ENCODE results near the gene RPL12.

Gene RPL12

GRCh38 chr9:127437497-127438264 lies 13.5 kb downstream of the RPL12 start:
- peak; percentile 32 for DNase-seq

DNA sequence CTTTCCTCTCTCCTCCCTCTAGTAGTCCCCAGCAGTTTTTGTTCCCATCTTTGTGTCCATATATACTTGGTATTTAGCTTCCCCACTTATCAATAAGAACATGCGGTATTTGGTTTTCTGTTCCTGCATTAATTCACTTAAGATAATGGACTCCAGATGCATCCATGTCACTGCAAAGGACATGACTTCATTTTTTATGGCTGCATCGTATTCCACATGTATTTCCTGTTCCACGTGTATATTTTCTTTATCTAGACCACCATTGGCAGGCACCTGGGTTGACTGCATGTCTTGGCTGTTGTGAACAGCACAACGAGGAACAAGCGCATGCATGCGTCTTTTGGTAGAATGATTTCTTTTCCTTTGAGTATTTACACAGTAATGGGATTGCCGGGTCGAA lies 20.8 kb downstream of the RPL12 start:
- DNase-seq: no peak

GRCh38 chr9:127428348-127428747 lies 22.9 kb downstream of the RPL12 start:
- DNase-seq: no peak

- DNase-seq: no peak
Observed at GRCh38 chr9:127426756-127427155, 24.4 kb downstream of the RPL12 start.

DNA sequence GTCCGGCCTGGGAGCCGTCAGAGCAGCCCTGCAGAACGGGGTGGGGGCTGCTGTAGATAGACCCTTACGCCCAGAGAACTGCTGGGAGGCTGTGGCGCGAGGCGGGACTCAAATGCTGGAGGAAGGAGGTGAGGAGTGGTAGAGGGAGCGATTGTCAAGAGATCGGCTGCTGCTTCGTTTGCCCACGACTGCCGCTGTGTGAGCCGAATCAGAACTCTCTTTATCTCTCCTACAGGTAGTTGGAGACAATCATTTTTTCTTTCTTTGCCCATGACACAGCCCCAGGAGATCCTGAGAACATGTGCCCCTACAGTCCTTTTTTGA lies 26.6 kb downstream of the RPL12 start:
- DNase-seq: peak; percentile 41

DNA sequence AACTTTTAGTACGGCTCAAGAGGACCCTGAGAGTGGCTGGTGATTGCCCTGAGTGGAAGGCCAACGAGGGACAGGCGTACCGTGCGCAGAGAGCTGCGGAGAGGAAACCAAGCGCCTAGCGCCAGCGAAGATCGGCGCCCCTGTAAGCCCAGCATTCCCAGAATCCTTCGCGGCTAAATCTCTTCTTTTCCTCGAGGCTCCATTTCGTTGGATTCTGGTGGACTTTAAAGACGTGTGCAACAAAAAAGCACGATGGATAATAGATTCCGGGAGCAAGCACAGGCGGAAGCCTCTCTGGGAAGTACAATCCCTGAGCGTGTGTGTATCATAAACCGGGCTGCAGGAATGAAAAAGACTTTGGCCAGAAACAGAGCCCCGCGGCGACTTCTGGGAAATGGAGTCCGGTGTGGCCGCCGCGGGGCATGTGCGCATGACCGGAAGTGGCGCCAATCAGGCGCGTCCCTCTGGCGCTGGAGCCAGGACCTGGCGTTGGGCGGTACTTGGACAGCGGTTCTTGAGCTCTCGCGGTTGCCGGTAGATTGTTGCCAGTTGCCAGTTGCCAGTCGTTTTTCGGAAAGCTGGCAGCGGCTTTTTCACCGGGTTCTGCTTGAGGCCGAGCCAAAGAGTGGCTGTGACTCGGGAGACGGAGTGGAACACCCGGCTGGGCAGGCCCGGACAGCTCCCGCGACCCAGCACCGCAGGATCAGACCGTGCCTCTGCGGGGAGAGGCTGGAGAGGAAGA lies 27.1 kb downstream of the RPL12 start, which contains the start of gene ZNF79:
ZNF79 (plus strand) TSS at position 449 of the 742 bp plus-strand sequence. CDS start 406 bp downstream, outside the sequence.
- peak; percentile 86 for DNase-seq

- DNase-seq: no peak
Observed at GRCh38 chr9:127423476-127423933, 27.7 kb downstream of the RPL12 start.

GRCh38 chr9:127422787-127423186 lies 28.4 kb downstream of the RPL12 start:
- DNase-seq: no peak

DNA sequence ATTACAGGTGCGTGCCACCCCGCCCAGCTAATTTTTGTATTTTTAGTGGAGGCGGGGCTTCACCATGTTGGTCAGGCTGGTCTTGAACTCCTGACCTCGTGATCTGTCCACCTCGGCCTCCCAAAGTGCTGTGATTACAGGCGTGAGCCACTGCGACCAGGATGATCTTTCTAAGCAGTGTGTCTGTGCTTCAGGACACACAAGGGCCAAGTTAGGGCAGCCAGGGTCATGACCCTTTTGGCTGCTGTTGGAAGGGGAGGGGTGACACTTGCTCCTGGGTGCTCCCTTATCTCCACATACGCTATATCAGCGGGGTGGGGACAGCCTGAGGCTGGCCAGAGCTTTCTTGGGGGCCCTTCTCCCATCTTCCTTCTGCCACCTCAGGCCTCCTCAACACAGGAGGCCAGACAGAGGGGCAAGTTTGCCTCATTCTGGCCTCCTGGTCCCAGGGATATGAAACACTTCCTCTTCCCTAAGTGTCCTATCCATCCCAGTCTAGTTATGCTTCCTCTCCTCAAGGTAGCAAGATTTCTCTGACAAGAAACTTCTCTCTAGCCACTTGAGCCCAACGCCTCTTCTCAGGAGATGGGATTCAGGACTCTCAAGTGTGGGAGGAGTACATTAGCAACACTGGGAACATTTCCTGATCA lies 28.9 kb downstream of the RPL12 start:
- no peak for DNase-seq

GRCh38 chr9:127421057-127421456 lies 30.1 kb downstream of the RPL12 start:
- DNase-seq: no peak

DNA sequence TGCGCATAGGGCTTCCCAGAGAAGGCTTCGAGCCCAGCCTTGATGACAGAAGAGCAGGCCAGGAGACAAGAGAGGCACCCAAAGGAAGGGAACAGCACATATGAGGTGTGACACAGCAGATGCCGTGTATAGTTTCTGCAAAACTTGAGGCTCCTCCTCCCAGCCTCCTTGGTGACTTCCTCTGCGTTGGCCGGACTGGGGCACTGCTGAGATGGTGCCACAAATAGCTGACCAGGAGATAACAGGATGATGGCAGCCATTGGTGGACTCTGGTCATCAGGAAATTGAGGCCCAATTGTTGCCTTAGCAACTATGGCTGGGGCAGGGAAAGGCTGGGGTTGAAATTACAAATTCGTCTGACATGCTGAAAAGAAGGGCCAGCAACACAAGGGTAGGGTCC lies 31.9 kb downstream of the RPL12 start:
- no peak for DNase-seq

DNA sequence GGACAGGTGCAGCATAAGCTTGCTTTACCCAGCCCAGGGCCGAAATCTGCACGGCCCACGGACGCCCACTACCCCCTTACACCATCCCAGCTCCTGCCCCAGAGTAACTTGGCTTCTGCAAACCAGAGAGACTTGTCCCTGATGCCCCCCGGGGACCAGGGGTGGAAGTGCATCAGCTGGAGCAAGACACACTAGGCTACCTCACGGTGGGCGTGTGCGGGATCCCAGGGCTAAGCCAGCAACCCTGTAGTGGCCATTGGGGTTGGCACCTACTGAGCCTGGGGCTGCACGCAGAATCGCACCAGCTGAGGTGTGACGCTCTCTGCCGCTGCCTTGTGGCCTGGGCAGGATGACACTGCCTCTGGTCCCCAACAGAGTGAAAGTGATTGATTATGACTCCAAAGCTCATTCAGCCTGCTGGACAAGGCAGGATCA lies 33.2 kb downstream of the RPL12 start:
- peak; percentile 45 for DNase-seq

DNA sequence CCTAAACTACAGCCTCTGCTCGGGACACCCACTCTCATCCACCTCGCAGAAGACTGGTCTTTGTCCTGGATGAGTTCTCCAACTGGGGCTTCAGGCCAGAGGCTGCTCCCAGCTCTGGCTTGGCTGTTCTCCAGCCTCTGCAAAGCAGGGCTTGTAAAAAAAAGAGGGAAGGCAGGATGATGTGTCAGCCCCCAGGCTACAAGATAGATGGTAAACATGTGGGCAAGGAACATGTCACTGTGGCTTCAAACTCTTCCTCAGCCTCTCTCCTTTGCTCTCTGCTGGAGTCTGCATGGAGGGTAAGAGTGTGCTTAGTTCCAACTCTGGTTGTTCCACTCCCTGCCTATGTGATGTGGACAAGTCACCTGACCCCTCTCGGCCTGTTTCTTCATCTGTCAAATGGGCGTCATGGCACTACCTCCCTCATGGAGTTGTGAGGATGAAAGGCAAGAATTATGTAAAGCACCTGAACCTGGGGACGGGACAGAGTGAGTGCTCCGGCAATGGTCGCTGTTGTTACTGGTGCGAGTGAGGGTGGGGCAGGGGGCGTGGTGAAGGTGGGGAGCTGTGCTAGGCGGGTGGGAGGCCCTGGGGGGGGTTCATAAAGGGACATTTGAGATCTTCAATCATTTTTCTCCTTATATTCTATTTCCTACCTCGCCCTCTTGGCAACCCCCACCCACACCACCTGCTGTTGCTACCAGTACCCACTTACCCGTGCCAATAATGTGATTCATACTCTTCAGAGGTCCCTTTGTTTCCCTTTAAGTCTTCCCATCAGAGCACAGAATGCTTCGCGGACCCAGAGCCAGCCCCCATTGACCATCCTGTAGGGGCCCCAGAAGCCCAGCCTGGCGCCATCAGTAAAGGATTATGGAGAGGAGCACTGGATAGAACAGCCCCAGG lies 33.8 kb downstream of the RPL12 start:
- DNase-seq: no peak

DNA sequence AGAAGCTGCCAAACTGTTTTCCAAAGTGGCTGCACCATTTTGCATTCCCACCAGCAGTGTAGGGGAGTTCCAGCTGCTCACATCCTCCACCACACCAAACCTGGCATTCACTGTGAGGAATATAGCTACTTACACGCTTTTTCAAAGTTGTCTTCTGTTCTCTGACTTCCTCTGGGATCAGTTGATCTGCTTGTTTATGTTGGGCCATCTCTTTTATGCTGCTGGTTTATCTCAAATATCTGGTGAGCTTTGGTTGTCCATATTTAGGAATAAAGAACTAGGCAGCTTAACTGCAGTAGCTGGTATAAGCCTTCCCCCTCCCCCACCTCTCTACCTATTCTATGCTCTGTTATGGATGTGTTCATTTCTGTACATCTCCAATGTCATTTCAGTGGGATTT lies 35.5 kb downstream of the RPL12 start:
- no peak for DNase-seq

- DNase-seq: no peak
Observed at GRCh38 chr9:127415141-127415540, 36.1 kb downstream of the RPL12 start.

GRCh38 chr9:127411122-127411521 lies 40.1 kb downstream of the RPL12 start:
- no peak for DNase-seq

DNA sequence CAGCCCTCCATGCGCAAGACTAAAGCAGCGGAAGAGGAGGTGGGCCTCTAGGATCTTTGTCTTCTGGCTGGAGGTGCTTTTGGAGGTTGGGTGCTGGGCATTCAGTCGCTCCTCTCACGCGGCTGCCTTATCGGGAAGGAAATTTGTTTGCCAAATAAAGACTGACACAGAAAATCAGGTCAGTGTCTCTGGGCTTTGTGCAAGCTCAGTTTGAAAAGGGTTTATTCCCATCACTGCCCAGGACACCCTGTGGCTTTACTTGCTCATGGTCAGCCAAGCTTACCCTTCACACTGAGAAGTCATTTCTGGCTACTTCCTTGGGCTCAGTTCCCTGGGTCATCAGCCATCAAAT lies 43.7 kb downstream of the RPL12 start:
- no peak for DNase-seq

- DNase-seq: no peak
Observed at GRCh38 chr9:127406799-127407491, 44.3 kb downstream of the RPL12 start.

GRCh38 chr9:127405344-127406125 lies 45.7 kb downstream of the RPL12 start:
- DNase-seq: no peak

DNA sequence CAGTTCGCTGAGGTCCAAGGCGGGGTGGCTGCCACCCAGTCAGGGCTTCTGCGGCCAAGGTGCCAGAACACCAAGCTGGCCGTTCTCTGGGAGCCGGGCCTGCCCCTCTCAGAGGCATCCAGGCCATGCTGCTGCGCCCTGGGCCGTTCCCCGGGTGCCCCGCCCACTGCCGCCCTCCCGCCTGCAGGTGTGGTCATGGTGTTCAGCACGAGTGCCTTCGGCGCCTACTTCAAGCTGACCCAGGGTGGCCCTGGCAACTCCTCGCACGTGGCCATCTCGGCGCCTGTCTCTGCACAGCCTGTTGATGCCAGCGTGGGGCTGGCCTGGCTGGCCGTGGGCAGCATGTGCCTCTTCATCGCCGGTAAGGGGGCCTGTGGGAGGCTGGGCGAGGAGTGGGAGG lies 46.6 kb downstream of the RPL12 start:
- DNase-seq: no peak

DNA sequence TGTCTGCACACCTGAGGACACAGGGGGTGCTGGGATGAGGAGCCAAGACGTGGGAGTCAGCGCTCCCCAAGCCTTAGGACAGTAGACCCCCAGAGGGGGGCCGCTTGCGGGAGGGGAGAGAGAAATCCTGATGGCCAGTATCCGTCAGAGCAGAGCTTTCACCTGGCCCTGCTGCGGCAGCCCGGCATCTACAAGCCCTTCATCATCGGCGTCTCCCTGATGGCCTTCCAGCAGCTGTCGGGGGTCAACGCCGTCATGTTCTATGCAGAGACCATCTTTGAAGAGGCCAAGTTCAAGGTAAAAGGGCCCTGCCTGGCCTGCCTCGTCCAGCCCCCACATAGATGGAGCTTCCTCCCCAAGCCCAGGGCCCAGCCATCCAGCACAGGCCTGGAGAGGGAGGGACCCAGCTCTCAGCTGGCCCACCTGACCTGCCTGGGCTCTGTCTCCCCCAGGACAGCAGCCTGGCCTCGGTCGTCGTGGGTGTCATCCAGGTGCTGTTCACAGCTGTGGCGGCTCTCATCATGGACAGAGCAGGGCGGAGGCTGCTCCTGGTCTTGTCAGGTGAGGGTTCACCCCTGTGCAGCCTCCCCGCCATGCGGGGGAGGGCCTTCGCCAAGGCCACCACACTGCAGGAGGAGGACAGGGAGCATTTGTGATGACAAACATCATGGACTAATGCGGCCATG lies 47.6 kb downstream of the RPL12 start:
- DNase-seq: no peak

Data from activated CD8-positive, alpha-beta memory T cell treated with anti-CD3 and anti-CD28 coated beads, Interleukin-2, amount 50 U/mL, for 4 hours (primary cell).